Right renal pelvis (tissue), 4 donors: ENCODE data around the gene MEMO1. TPM values are rescaled to one million over a fixed set of nuclear protein-coding genes. Genes with fewer than 3 reads are reported as not detected.
"Not testable (repeated sequence)": the region's sequence is repeated elsewhere in the genome, so short reads cannot be mapped to it uniquely, and the experiment has no call there.

Source experiments
- DNase-seq, 4 donors: peaks; one replicate each; pipeline ENCODE4 v3.0.0-alpha.2; 2013; ENCODE audit warnings: low read depth in 4 of 4, low spot score in 3 of 4, missing footprints in 1 of 4
- polyA plus RNA-seq, 4 donors: library from polyadenylated mRNA; unstranded; fragments of 120-200 nt; gene quantifications; one replicate each; pipeline ENCODE4 v1.2.1, GENCODE V29; 2013; ENCODE audit not compliant: insufficient read length in 4 of 4

Gene MEMO1
- polyA plus RNA-seq, 4 donors = 37.4 to 47.8 (median 39.2) TPM

- DNase-seq = no peak
Observed at GRCh38 chr2:31999438-31999837, 11.4 kb downstream of the MEMO1 start.

GRCh38 chr2:31998731-31999383 is 12.0 kb downstream of the MEMO1 start:
- DNase-seq = no peak

- no peak for DNase-seq
Observed at GRCh38 chr2:31997653-31998052, 13.2 kb downstream of the MEMO1 start.

- DNase-seq = no peak
Observed at GRCh38 chr2:31996571-31997150, 14.1 kb downstream of the MEMO1 start.

GRCh38 chr2:31992934-31993333 is 17.9 kb downstream of the MEMO1 start:
- DNase-seq = no peak

- DNase-seq = no peak
Observed at GRCh38 chr2:31992025-31992579, 18.7 kb downstream of the MEMO1 start.

GRCh38 chr2:31989946-31990345 is 20.9 kb downstream of the MEMO1 start:
- no peak for DNase-seq

- DNase-seq = no peak
Observed at GRCh38 chr2:31987454-31988220, 23.2 kb downstream of the MEMO1 start.

GRCh38 chr2:31986906-31987305 is 23.9 kb downstream of the MEMO1 start:
- DNase-seq = no peak

GRCh38 chr2:31983762-31984467 is 26.9 kb downstream of the MEMO1 start:
- no peak for DNase-seq

- DNase-seq = no peak
Observed at GRCh38 chr2:31980674-31981356, 30.0 kb downstream of the MEMO1 start.

GRCh38 chr2:31979956-31980355 is 30.9 kb downstream of the MEMO1 start:
- no peak for DNase-seq

- no peak for DNase-seq
Observed at GRCh38 chr2:31979018-31979417, 31.8 kb downstream of the MEMO1 start.

- DNase-seq = no peak
Observed at GRCh38 chr2:31978436-31978835, 32.4 kb downstream of the MEMO1 start.

- no peak for DNase-seq
Observed at GRCh38 chr2:31973665-31974064, 37.1 kb downstream of the MEMO1 start.

- DNase-seq = no peak
Observed at GRCh38 chr2:31972059-31972458, 38.7 kb downstream of the MEMO1 start.

GRCh38 chr2:31969178-31969577 is 41.6 kb downstream of the MEMO1 start:
- no peak for DNase-seq

- DNase-seq = no peak
Observed at GRCh38 chr2:31967790-31968189, 43.0 kb downstream of the MEMO1 start.

GRCh38 chr2:31966402-31966801 is 44.4 kb downstream of the MEMO1 start:
- not testable (repeated sequence) for DNase-seq

- DNase-seq = no peak
Observed at GRCh38 chr2:31965094-31965493, 45.7 kb downstream of the MEMO1 start.
